CD8-positive, alpha-beta memory T cell (primary cell): ENCODE measurements around the gene PAFAH1B2. TPM values are rescaled to one million over a fixed set of nuclear protein-coding genes. Genes with fewer than 3 reads are reported as not detected.

Experiments used
- polyA plus RNA-seq: library from polyadenylated mRNA; unstranded; fragments of 300-500 nt; fragmentation: Illumina TruSeq; gene quantifications from one replicate; pipeline ENCODE4 v1.2.3, GENCODE V29; 2021
- total RNA-seq, 2 experiments: library from RNA; stranded (reverse); gene quantifications; one replicate each; pipeline ENCODE4 v1.2.3, GENCODE V29; 2021

Gene PAFAH1B2
- total and polyA plus RNA-seq, 3 experiments from 2014 or later: 15.9 to 84.5 (median 79.5) TPM

Other genes starting within 250 kb of the PAFAH1B2 start
- 10 to 100 TPM; 42.8 to 48.7 TPM for gene SIK3, start 45.9 kb upstream of the PAFAH1B2 start, total RNA-seq
- gene SIK3, start 45.9 kb upstream of the PAFAH1B2 start, polyA plus RNA-seq: 33.9 TPM
- gene SIDT2, start 34.5 kb downstream of the PAFAH1B2 start, total RNA-seq: 10 to 100 TPM; 13.8 to 14.9 TPM
- gene SIDT2, start 34.5 kb downstream of the PAFAH1B2 start, polyA plus RNA-seq: 2.0 TPM
- 1 to 10 TPM; 1.8 to 2.2 TPM for gene TAGLN, start 55.1 kb downstream of the PAFAH1B2 start, total RNA-seq
- gene TAGLN, start 55.1 kb downstream of the PAFAH1B2 start, polyA plus RNA-seq: 0.35 TPM
- gene PCSK7, start 87.8 kb downstream of the PAFAH1B2 start, total RNA-seq: 100 to 1,000 TPM in 1 of 2 experiments, 10 to 100 TPM in 1; 99.6 to 101 TPM
- gene PCSK7, start 87.8 kb downstream of the PAFAH1B2 start, polyA plus RNA-seq: 81.7 TPM
- gene RNF214, start 88.4 kb downstream of the PAFAH1B2 start, total RNA-seq: 10 to 100 TPM; 25.1 to 25.3 TPM
- 35.0 TPM for gene RNF214, start 88.4 kb downstream of the PAFAH1B2 start, polyA plus RNA-seq
- gene BACE1-AS, start 147.1 kb downstream of the PAFAH1B2 start, total RNA-seq: 1 to 10 TPM; 3.8 to 4.5 TPM
- 1.3 TPM for gene BACE1-AS, start 147.1 kb downstream of the PAFAH1B2 start, polyA plus RNA-seq
- gene BACE1, start 172.0 kb downstream of the PAFAH1B2 start, total RNA-seq: 1 to 10 TPM; 2.5 to 2.9 TPM
- 2.0 TPM for gene BACE1, start 172.0 kb downstream of the PAFAH1B2 start, polyA plus RNA-seq
- 10 to 100 TPM; 34.6 to 40.5 TPM for gene CEP164, start 183.6 kb downstream of the PAFAH1B2 start, total RNA-seq
- 25.7 TPM for gene CEP164, start 183.6 kb downstream of the PAFAH1B2 start, polyA plus RNA-seq